ENCODE results near the gene HTR1D.
"Not testable (repeated sequence)": the region's sequence is repeated elsewhere in the genome, so short reads cannot be mapped to it uniquely, and the experiment has no call there.

HTR1D gene

GRCh38 chr1:23221107-23221506 is 3.8 kb upstream of the HTR1D start:
- in situ Hi-C loops (cut with MboI; ENCODE audit: low sequenced_read_pairs), result no loop called here

GRCh38 chr1:23216771-23217420 is 406 bp downstream of the HTR1D start:
- in situ Hi-C loops (cut with MboI; ENCODE audit: low sequenced_read_pairs), result no loop called here

GRCh38 chr1:23215751-23216449 is 1.4 kb downstream of the HTR1D start:
- in situ Hi-C loops (cut with MboI; ENCODE audit: low sequenced_read_pairs), result no loop called here

GRCh38 chr1:23215291-23215690 is 2.0 kb downstream of the HTR1D start:
- in situ Hi-C loops (cut with MboI; ENCODE audit: low sequenced_read_pairs), result no loop called here

- in situ Hi-C loops (cut with MboI; ENCODE audit: low sequenced_read_pairs), result no loop called here
Observed at GRCh38 chr1:23214640-23215039, 2.7 kb downstream of the HTR1D start.

GRCh38 chr1:23211955-23212354 is 5.3 kb downstream of the HTR1D start:
- in situ Hi-C loops (cut with MboI; ENCODE audit: low sequenced_read_pairs), result no loop called here

- in situ Hi-C loops (cut with MboI; ENCODE audit: low sequenced_read_pairs), result no loop called here
Observed at GRCh38 chr1:23210963-23211362, 6.3 kb downstream of the HTR1D start.

GRCh38 chr1:23210351-23210785 is 6.9 kb downstream of the HTR1D start:
- in situ Hi-C loops (cut with MboI; ENCODE audit: low sequenced_read_pairs), result no loop called here

GRCh38 chr1:23209770-23210169 is 7.5 kb downstream of the HTR1D start:
- in situ Hi-C loops (cut with MboI; ENCODE audit: low sequenced_read_pairs), result no loop called here

- in situ Hi-C loops (cut with MboI; ENCODE audit: low sequenced_read_pairs), result no loop called here
Observed at GRCh38 chr1:23208527-23208926, 8.8 kb downstream of the HTR1D start.

GRCh38 chr1:23207733-23208132 is 9.6 kb downstream of the HTR1D start:
- in situ Hi-C loops (cut with MboI; ENCODE audit: low sequenced_read_pairs), result not testable (repeated sequence)

GRCh38 chr1:23202263-23202749 is 15.0 kb downstream of the HTR1D start:
- in situ Hi-C loops (cut with MboI; ENCODE audit: low sequenced_read_pairs), result no loop called here

- in situ Hi-C loops (cut with MboI; ENCODE audit: low sequenced_read_pairs), result no loop called here
Observed at GRCh38 chr1:23200883-23201282, 16.4 kb downstream of the HTR1D start.

GRCh38 chr1:23198373-23198772 is 18.9 kb downstream of the HTR1D start:
- in situ Hi-C loops (cut with MboI; ENCODE audit: low sequenced_read_pairs), result no loop called here

- in situ Hi-C loops (cut with MboI; ENCODE audit: low sequenced_read_pairs), result no loop called here
Observed at GRCh38 chr1:23196627-23197328, 20.5 kb downstream of the HTR1D start.

- in situ Hi-C loops (cut with MboI; ENCODE audit: low sequenced_read_pairs), result no loop called here
Observed at GRCh38 chr1:23194119-23194984, 22.9 kb downstream of the HTR1D start.

GRCh38 chr1:23193391-23194118 is 23.7 kb downstream of the HTR1D start:
- in situ Hi-C loops (cut with MboI; ENCODE audit: low sequenced_read_pairs), result no loop called here

- in situ Hi-C loops (cut with MboI; ENCODE audit: low sequenced_read_pairs), result no loop called here
Observed at GRCh38 chr1:23191199-23191598, 26.1 kb downstream of the HTR1D start.

- in situ Hi-C loops (cut with MboI; ENCODE audit: low sequenced_read_pairs), result not testable (repeated sequence)
Observed at GRCh38 chr1:23188936-23189452, 28.3 kb downstream of the HTR1D start.

GRCh38 chr1:23188434-23188884 is 28.8 kb downstream of the HTR1D start:
- in situ Hi-C loops (cut with MboI; ENCODE audit: low sequenced_read_pairs), result no loop called here
